AG04449 (cell line): ENCODE results near the gene BIN1.
A peak's percentile ranks its signal among the peaks of the same experiment; 100 is the strongest.

Source experiments
- CTCF ChIA-PET: fragments of 350-600 bp; formaldehyde crosslinking; extraction: SDS; loops from one replicate; lab custom pipeline; 2021; ENCODE audit warnings: antibody characterized with exemption; lab: Yijun Ruan, JAX
- POLR2A ChIA-PET: fragments of 400-600, 350-600 bp; formaldehyde crosslinking; extraction: SDS; loops from one replicate; lab custom pipeline; 2020; ENCODE audit warnings: antibody characterized with exemption, inconsistent platforms; lab: Yijun Ruan, JAX
- DNase-seq: peaks from one replicate; pipeline ENCODE4 v3.0.0-alpha.2; 2010; ENCODE audit warnings: low read depth, low spot score
- H3K4me3 ChIP-seq: 2 replicates; pipeline ENCODE4 v1.5.1; 2011; ENCODE audit warnings: low read depth, mild to moderate bottlenecking, control low read depth, low read length
- TF ChIP-seq, protein P1 (sequence below): IDR thresholded peaks from one replicate; pipeline ENCODE4 v1.5.1; 2011; ENCODE audit warnings: mild to moderate bottlenecking, moderate library complexity, low read length, control low read depth, inconsistent platforms; ENCODE audit not compliant: insufficient read depth; ENCODE audit errors: missing control alignments

The BIN1 gene

GRCh38 chr2:127064642-127065250 lies 42.2 kb downstream of the BIN1 start:
- H3K4me3 ChIP-seq: no peak overlapping the region

GRCh38 chr2:127063701-127064590 lies 43.0 kb downstream of the BIN1 start:
- no peak overlapping the region for H3K4me3 ChIP-seq
- ChIA-PET POLR2A (interaction anchor here (1.6 to 2.1 kb wide), 2 partner anchors 43 to 89 kb away, joined by 5 read pairs; partner anchors contain the start of gene BIN1), CTCF (interaction anchor here (0.5 to 8.9 kb wide), 5 partner anchors 8 to 133 kb away, joined by 3 to 95 read pairs (median 7); no protein-coding TSS in a partner anchor)
- DNase-seq: no peak
- TF ChIP-seq, protein P1, sequence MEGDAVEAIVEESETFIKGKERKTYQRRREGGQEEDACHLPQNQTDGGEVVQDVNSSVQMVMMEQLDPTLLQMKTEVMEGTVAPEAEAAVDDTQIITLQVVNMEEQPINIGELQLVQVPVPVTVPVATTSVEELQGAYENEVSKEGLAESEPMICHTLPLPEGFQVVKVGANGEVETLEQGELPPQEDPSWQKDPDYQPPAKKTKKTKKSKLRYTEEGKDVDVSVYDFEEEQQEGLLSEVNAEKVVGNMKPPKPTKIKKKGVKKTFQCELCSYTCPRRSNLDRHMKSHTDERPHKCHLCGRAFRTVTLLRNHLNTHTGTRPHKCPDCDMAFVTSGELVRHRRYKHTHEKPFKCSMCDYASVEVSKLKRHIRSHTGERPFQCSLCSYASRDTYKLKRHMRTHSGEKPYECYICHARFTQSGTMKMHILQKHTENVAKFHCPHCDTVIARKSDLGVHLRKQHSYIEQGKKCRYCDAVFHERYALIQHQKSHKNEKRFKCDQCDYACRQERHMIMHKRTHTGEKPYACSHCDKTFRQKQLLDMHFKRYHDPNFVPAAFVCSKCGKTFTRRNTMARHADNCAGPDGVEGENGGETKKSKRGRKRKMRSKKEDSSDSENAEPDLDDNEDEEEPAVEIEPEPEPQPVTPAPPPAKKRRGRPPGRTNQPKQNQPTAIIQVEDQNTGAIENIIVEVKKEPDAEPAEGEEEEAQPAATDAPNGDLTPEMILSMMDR: no peak

More at GRCh38 chr2:127064642-127065250, 42.2 kb downstream of the BIN1 start:
- DNase-seq: peak; percentile 79
- TF ChIP-seq, protein P1: peak; percentile 27
- ChIA-PET CTCF (interaction anchor here (0.5 to 8.9 kb wide), 7 partner anchors 8 to 133 kb away, joined by 3 to 95 read pairs (median 5); no protein-coding TSS in a partner anchor), POLR2A (interaction anchor here (0.5 to 2.1 kb wide), 4 partner anchors 19 to 89 kb away, joined by 3 to 5 read pairs (median 4); partner anchors contain the start of gene BIN1)

DNA sequence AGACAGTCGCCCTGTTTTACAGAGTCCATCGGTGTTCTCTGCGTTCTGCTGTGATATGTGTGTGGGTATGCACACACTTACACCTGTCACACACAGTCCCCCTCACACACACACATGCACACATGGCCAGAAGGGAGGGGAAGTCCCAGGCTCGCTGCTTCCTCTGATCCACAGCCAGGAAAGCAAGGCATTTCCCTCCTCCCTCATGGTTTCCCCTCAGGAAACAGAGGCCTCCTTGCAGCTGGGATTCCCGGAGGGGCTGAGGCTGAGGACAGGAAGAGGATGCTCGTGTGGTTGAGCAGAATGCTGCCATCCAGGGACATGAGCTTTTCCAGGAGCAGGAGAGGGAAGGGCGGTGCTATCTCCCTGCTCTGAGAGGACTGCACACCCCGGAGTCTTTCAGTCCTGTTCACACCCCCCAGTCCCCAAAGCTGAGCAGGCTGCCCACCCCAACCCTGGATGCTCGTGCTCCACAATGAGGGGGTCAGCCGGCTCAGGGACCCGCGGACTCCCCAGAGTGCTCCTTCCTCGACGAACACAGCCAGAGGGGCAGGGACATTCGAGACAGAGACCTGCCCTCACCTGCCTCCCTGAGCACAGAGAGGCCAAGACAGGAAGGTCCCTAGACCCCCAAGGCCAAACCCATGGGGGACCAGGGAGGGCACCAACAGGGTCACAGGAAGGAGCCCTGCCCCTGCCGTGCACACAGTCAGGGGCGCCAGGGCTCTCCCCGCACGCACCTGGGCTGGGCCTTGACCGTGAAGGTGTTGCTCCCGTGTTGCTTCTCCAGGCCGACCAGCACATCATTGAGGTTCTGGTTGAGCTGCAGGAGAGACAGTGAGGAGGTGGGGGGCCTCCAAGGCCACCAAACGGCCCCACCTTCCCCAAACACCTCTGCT lies 45.3 kb downstream of the BIN1 start:
- POLR2A ChIA-PET: no interaction called here
- CTCF ChIA-PET: interaction anchor here (1.3 to 5.8 kb wide), 3 partner anchors 10 to 113 kb away, joined by 4 to 57 read pairs (median 6); no protein-coding TSS in a partner anchor
- DNase-seq: no peak
- TF ChIP-seq, protein P1: no peak
- H3K4me3 ChIP-seq: no peak overlapping the region

GRCh38 chr2:127060264-127060945 lies 46.5 kb downstream of the BIN1 start:
- DNase-seq: no peak
- H3K4me3 ChIP-seq: no peak overlapping the region
- POLR2A ChIA-PET: no interaction called here
- TF ChIP-seq, protein P1: no peak
- CTCF ChIA-PET: interaction anchor here (5.8 kb wide), 1 partner anchor 9 kb away, joined by 57 read pairs; no protein-coding TSS in a partner anchor

DNA sequence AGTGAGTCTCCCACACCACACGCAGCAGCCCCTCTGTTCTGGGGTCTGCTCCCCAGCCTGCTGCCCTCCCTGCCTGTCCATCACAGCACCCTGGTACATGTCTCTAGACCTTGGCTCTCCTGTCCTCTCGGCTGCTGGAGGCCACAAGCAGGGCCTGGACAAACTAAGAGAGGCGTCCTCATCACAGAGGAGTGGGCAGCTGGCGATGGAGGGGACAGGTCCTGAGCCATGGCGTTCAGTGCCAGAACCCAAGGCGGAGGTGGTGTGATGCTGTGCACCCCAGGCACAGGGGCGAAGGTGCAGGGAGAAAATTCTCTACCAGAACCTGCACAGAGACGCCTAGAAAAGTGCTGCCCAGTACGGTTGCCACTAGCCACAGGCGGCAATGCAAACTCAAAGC lies 47.4 kb downstream of the BIN1 start:
- no peak overlapping the region for H3K4me3 ChIP-seq
- DNase-seq: no peak
- TF ChIP-seq, protein P1: no peak
- ChIA-PET CTCF (no interaction called here), POLR2A (no interaction called here)
